GM12873 (cell line): ENCODE results near the gene MOB3B.

Experiments used
- CTCF ChIP-seq: IDR thresholded peaks from 2 replicates; pipeline ENCODE4 v1.5.1; 2012; ENCODE audit warnings: low read depth, mild to moderate bottlenecking, moderate library complexity, low read length, control low read depth; ENCODE audit not compliant: insufficient read depth; ENCODE audit errors: missing control alignments

MOB3B gene

GRCh38 chr9:27392451-27392850, 137.2 kb downstream of the MOB3B start:
- TF ChIP-seq CTCF, result no peak

GRCh38 chr9:27391040-27391895, 138.3 kb downstream of the MOB3B start:
- TF ChIP-seq CTCF, result no peak

DNA sequence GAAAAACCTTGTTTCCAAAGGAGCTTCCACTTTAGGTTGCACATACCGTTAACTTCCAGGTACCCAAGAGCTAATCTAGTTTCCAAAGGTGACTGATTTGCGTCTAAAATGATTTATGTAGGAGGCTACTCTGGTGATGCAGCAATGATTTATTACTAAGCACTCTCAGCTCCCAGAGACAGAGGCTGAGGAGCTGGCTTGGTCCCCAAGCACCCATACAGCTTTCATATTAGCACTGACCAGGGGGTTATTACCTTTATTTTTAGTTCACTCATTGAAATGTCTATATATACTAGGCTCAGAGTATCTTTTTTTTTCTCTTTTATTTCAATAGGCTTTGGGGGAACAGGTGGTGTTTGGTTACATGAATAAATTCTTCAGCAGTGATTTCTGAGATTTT, 141.5 kb downstream of the MOB3B start:
- no peak for TF ChIP-seq CTCF

DNA sequence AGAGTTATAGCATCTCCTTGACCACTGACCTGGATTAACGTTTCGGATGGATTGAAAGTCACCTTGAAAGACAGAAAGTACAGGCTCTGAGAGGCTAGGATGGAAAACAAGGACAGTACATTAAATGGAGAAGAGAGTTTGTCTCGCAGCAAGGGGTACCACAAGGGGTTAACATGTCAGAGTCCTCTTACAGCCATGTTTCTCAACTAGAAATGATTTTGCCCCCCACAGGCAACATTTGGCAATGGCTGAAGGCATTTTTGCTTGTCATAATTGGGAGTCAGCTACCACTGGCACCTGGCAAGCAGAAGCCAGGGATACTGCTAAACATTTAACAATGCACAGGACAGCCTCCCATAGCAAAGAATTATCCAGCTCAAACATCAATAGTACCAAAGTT, 141.9 kb downstream of the MOB3B start:
- no peak for TF ChIP-seq CTCF

- no peak for TF ChIP-seq CTCF
Measured at GRCh38 chr9:27386571-27387091, 143.0 kb downstream of the MOB3B start.

DNA sequence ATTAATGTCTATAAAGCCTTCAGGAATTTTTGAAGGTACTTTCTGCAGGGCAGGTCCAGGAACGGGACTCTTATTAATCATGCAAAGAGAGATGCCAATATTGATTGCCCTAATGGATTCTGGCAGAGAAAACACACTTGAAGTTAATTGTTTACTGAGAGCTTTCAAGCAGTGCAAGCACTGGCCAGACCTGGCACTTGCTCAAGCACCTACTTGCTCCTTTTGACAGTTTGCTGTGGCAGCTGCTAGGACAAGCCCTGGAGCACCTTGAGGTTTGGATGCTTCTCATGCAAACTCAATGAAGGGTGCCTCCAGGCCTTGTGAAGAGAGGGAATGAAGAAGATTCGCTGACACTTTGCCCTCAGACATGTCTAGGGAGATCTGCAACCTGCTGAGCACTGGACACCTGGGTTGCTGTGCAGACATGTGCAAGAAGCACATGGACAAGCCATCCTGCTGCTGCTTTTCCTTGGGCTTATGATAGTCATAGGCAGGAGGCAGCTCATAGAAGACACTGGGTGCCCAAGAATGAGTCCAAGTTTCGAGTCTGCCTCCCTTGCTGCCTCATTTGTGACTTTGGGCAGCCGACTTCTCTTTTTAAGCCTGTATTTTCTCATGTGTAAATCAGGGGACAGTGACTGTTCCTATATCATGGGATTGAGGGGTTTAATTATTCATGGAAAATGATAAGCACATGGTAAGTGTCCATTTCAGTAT, 143.8 kb downstream of the MOB3B start:
- TF ChIP-seq CTCF, result no peak
